GM19455 (cell line): ENCODE measurements around the gene FOXE3.
"Not testable (repeated sequence)": the region's sequence is repeated elsewhere in the genome, so short reads cannot be mapped to it uniquely, and the experiment has no call there.

Experiments used
- ATAC-seq: cut with Tn5 transposase; IDR thresholded peaks from one replicate; pipeline ENCODE4 v1.9.1; 2021; ENCODE audit not compliant: unreplicated experiment

Gene FOXE3

GRCh38 chr1:47444562-47445465 lies 28.7 kb downstream of the FOXE3 start:
- ATAC-seq, result no peak

- ATAC-seq, result no peak
Observed at GRCh38 chr1:47445823-47446550, 29.9 kb downstream of the FOXE3 start.

DNA sequence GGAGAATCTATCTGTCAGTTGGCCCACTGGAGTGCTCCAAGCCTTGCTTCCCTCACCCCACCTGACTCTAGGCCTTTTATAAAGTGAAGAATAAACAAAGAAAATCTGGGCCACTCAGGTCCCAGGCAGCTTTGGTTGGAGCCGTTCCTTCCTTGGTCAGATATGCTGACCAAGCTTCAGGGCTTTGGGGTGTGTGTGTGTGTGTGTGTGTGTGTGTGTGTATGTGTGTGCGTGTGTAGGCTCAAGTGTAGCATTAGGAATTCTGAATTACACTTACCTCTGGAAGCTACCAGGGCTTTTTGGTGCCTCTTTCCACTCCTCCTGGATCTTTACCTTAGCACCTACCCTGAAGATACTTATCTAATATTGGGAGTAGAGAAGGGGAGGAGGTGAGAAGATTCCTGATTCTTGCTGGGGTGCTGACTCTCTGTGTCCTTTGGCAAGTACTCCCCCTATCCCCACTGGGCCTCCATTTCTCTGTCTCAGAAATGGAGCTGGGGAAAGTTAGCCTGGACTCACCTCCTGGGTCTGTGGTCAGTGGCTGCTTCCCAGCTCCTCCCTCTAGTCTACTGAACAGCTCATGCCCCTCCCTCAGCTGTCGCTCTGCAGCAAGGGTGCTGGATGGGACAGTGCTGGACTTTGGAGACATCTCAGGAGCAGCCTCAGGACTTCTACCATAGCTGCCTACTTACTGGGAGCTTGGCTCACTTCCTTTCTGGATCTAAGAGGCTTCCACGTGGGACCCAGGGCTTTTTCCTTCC lies 32.6 kb downstream of the FOXE3 start:
- ATAC-seq, result no peak

DNA sequence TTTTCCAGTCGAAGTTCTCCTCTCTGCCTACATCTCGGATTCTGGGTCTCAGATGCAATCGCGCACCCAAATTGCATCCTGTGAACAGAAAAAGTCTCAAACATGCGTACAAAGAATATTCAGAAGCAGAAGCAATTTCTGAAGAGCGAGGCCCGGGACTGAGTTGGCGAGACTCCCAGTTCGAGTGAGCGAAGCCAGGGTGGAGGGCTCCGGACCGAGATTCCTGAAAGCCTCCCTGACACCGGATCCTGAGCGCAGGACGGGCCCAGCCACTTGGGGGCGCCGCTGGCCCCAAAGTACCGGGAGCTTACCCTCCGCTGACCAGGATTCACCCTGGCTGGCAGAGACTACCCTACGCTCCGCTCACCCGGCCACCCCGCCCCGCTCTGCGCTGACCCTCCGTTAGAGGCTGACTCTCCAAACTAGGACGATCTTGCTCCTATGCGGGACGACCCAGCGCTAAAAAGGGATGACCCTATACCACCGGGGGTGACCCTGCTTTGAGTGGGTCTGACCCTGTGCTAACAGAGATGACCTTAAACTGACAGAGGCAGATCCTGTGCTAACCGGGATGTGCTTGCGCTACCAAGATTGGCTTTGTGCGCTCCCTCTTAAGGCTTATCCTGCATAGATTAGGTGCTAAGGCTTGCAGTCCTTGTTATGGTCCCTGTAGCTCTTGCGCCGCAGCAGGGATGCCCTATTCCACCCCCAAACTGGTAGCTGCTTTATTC lies 33.9 kb downstream of the FOXE3 start:
- ATAC-seq, result no peak

- no peak for ATAC-seq
Observed at GRCh38 chr1:47450606-47451005, 34.5 kb downstream of the FOXE3 start.

GRCh38 chr1:47452426-47452825 lies 36.3 kb downstream of the FOXE3 start:
- no peak for ATAC-seq

GRCh38 chr1:47453910-47454309 lies 37.8 kb downstream of the FOXE3 start:
- not testable (repeated sequence) for ATAC-seq

- no peak for ATAC-seq
Observed at GRCh38 chr1:47456250-47456649, 40.2 kb downstream of the FOXE3 start.

GRCh38 chr1:47457547-47457946 lies 41.5 kb downstream of the FOXE3 start:
- ATAC-seq, result not testable (repeated sequence)

GRCh38 chr1:47459253-47459788 lies 43.2 kb downstream of the FOXE3 start:
- ATAC-seq, result no peak

DNA sequence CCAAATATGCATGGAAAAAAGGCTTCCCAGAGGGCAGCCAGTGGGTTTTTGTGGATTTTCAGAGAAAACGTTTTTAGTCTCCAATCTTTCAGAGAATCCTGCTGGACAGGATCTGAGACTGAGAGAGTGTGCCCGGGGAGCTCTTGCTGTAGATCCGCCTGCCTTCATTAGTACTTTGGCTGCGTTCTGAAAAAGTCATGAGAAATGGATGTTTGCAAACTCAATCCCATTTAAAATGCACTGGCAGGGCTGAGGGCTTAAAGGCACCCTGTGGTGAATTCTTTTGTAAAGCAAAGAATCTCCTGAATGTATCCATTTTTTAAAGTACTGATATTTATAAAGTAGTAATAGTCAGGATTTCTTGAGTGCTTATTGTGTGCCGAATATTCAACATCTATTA lies 44.0 kb downstream of the FOXE3 start:
- ATAC-seq, result no peak

DNA sequence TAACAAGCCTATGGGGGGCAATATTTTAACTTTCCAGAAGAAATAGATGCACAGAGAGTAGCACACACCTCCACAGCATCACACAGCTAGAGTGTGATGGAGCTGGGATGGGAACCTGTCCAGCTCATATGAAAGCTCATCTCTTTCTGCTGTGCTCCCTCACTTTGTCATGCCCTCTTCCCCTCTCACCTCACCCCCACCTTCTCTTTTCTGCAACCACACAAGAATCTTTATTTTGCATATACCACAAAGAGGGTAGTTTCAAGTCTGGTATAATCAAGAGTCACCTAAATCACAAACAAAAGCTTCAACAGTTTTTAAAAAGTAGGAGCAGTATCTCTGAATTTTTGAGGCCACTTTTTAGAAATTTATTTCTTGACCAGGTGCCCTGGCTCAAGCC lies 44.4 kb downstream of the FOXE3 start:
- ATAC-seq, result no peak

- no peak for ATAC-seq
Observed at GRCh38 chr1:47465605-47466004, 49.5 kb downstream of the FOXE3 start.
